GM18499 (cell line): ENCODE measurements around the gene DYNC1H1.
A peak's percentile ranks its signal among the peaks of the same experiment; 100 is the strongest.

Source experiments
- ATAC-seq: cut with Tn5 transposase; IDR thresholded peaks from one replicate; pipeline ENCODE4 v1.9.1; 2021; ENCODE audit warnings: moderate number of reproducible peaks; ENCODE audit not compliant: insufficient read depth, unreplicated experiment

The DYNC1H1 gene

DNA sequence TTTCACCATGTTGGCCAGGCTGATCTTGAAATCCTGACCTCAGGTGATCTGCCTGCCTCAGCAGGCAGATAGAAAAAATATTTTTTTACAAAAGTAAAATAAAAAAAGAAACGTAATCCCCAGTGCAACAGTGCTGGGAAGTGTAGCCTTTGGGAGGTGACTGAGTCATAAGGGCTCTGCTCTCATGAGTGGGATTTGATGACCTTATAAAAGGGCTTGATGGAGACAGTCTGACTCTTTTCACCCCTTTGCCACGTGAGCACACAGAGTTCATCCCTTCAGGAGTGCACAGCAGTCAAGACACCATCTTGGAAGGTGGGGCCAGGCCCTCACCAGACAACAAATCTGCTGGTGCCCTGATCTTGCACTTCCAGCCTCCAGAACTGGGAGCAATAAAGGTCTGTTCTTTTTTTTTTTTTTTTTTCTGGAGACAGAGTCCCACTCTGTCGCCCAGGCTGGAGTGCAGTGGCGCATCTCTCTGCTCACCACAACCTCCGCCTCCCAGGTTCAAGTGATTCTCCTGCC is 24.7 kb upstream of the DYNC1H1 start:
- ATAC-seq = no peak

DNA sequence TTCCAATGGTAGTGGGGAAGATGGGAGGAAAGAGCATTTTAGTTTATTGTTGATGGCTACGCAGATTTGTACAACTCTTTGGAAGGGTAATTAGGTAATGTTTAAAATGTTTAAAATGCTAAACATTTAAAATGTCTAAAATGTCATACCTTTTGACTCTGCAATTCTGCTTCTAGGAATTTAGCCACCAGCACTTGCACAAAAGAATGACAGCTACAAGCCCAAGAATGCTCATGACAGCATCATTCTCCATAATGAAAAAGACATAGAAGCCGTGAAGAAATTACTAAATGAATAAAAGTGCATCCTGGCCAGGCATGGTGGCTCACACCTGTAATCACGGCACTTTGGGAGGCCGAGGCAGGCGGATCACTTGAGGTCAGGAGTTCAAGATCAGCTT is 19.9 kb upstream of the DYNC1H1 start:
- no peak for ATAC-seq

DNA sequence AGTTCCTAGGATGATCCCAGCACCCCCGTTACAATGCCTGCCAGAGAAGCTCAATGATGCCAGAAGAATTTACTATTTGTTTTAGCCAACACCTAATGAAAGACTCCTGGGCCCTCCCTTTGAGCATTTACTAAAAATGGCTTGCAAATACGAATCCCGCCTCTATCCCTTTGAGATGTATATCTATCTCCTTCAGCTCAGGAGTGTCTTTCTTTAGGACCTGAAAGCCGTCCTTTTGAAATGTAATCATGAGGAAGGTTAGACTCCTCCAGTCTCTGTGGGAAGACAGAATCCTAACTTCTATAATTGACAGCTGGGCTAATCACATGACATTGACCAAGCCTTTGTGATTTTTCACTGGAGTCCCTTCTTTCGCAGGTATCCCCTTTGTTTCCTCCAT is 19.2 kb upstream of the DYNC1H1 start:
- ATAC-seq = no peak

DNA sequence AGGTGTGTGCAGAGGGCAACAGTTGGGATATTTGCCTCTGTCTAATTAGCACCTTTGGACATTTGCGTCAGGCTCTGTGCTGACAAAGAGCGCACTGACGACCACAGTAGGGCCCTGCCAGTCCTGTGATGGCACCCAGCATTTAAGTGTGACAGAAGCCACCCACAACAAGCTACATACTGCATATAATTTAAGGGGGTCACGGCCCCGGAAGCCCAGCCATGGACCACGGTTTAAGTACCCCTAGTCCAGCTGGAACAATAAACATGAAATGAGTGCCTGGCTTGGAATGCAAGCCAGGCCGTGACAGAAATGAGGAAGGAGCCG is 16.8 kb upstream of the DYNC1H1 start:
- no peak for ATAC-seq

DNA sequence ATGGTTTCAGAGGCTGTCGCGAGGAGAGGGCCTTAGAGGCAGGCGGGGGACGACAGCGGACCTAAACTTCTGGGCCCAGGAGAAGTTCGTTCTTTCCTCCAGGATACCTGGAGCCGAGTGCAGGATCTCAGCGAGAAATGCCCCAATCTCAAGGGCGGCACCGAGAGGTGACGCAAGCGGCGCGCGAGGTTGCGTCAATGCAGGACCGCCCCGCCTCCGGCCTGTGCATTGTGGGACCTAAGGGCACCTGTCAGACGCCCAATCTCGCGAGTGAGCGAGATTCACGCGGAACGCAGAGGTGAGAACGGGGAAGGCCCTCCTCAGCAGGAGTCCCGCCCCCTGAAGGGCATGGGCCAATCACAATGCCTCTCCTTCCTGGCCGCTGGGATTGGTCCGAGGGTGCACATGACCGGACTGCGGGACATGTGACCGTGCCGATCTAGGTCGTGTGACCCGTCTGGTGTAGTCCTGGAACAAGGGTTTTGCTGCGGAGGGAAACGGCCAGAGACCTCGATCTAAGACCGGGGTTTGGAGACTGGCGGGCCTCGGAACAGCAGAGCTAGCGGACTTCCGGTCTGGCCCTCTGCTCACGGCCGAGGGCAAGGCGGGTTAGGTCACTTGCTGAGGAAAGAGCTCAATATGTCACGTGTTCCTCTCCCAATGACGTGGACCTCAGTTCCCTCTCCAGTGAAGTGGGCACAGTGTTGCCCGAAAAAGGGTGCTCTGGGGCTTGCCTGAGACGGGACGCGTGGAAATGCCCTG is 16.3 kb upstream of the DYNC1H1 start:
- ATAC-seq = peak; percentile 95

DNA sequence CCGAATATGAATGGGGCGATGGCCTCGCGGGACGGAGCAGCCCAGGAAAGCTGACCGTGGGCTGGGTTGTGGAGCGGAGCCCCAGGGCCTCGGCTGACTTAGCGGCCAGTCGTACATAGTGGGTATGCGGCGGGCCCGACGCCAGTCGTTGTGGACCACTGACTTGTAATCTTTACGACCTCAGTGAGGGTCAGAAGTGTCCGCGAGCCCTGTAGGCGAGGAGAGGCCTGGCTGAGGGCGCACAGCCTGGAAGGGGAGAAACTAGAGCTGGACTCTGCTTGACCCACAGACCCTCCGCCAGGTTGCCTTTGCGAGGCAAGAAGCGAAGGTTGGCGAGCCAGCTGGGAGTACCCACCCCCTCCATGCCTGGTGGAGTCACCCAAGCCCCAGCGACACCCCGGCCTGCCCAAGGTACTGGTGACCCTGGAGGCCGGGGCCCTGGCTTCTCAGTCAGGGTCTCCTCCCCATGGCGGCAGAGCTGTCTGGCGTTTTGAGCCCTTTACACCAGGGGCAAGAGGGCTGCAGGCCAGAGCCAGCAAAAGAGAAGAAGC is 15.6 kb upstream of the DYNC1H1 start:
- ATAC-seq = no peak

DNA sequence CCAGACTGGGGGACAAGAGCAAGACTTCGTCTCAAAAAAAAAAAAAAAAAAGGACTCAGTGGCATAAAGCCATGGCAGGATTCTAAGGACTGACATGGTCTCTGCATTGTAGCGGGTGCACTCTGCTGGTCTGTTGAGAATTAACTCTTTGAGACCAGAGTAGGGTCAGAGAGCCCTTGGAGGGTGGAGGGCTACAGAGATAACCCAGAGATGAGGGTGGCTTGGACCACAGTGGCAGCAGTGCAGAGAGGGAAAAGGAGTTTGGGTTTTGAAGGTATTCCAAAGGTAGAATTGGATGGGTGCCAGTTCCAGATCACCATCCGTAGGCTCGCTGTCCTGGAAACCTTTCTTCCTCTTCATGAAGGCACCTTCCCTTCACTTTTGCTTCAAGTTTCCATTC is 14.3 kb upstream of the DYNC1H1 start:
- ATAC-seq = no peak

DNA sequence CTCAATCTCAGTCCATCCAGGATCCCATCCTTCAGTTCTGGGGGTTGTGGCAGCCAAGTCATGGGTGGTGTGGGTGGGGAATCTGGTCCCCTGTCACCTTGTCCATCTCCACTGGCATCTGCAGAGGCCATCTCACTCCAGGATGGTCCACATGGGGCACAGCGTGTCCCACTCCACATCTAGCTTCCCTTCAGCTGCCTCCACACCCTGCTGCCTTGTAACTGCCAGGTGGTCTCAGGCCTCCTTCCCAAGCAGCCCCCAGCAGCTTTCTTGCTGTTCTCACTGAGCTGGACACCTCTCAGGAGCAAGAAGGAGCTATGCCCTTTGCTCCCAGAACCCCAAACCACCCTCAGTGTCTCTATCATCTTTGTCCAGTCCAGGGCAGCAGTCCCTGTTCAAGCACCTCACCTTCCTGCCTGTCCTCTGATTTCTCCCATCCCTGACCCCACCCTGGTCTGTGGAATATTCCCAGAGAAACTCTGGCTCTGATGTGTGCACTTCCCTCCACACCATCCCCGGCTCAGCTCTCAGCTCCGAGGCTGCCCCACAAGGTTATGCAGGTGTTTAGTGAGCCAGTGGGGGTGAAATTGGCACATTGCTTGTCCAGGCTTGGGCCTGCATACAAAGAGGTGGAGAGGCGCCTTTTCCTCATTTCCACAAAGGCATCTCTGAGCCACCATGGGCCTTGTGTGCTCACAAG is 13.7 kb upstream of the DYNC1H1 start:
- ATAC-seq = no peak

DNA sequence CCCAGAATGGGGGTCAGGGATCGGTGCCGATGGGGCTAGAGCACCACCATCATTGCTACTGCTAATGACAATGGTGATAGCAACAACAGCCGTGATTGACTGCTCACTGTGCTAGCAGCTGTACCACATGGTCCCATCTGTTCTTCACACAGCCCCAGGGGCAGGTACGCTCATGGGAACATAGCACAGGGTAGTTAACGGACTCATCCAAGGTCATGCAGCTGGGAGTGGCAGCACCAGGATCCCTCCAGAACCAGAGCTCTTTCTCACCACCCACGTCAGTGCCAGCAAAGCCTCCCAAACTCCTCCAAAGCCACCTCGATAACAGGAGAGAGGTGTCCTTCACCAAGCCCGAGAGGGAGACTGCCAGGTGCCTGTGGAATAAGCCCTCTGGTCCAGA is 11.2 kb upstream of the DYNC1H1 start:
- ATAC-seq = no peak

DNA sequence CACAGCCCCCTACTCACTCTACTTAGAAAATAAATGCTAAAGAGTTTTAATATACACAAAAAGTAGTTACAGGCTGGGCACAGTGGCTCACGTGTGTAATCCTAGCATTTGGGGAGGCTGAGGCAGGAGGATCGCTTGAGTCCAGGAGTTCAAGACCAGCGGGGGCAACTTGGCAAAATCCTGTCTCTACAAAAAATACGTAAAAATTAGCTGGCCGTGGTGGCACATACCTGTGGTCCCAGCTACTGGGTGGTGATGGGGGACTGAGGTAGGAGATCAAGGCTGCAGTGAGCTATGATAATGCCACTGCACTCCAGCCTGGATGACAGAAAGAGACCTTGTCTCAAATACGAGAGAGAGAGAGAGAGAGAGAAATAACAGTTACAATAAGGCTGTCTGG is 9.9 kb upstream of the DYNC1H1 start:
- no peak for ATAC-seq

DNA sequence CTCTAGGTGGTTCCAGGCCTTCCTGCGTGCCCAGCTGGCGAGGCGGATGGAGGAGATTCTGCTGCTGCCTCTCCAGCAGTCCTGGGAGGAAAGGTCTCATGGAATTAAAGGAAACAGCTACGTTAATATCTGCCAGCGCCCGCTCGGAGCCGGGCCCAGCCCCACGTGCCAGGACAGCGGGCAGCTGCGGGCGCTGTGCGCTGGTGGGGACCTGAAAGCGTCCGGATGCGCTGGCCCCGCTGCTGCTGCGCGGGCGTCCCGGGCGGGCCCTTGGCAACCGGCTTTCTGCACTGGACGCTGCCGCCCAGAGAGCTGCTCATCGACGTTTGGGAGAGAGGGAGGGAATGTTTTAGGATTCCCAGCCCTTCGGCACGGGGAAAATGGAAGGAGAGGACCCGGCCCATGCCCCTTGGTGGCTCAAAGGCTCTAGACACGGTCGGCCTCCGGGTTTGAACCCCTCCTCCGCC is 8.6 kb upstream of the DYNC1H1 start:
- ATAC-seq = no peak

DNA sequence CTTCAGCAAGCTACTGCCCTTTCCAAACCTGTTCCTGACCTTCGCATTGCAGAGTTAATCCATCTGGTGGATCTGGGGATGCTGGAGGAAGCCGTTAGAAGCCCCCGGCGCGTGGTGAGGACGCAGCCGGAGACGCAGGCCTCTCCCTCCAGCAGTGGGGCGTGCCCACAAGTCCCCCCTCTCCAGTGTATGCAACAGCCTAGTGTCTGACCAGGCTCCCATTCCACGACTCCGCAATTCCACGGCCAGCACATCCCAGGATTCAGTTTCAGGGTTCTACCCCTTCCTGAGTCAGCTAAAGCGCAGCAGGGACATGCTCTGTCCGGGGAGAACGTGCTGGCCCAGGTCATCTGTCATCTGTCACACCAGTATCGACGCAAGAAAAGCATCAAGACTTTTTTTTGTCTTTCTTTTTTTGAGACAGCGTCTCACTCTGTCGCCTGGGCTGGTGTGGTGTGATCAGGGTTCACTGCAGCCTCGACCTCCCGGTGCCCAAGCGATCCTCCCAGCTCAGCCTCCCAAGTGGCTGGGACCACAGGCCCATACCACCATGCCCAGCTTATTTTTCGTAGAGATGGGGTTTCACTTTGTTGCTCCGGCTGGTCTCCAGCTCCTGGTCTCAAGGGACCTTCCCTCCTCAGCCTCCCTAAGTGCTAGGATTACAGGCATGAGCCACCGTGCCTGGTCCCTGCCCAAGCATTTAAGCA is 8.0 kb upstream of the DYNC1H1 start:
- ATAC-seq = no peak

DNA sequence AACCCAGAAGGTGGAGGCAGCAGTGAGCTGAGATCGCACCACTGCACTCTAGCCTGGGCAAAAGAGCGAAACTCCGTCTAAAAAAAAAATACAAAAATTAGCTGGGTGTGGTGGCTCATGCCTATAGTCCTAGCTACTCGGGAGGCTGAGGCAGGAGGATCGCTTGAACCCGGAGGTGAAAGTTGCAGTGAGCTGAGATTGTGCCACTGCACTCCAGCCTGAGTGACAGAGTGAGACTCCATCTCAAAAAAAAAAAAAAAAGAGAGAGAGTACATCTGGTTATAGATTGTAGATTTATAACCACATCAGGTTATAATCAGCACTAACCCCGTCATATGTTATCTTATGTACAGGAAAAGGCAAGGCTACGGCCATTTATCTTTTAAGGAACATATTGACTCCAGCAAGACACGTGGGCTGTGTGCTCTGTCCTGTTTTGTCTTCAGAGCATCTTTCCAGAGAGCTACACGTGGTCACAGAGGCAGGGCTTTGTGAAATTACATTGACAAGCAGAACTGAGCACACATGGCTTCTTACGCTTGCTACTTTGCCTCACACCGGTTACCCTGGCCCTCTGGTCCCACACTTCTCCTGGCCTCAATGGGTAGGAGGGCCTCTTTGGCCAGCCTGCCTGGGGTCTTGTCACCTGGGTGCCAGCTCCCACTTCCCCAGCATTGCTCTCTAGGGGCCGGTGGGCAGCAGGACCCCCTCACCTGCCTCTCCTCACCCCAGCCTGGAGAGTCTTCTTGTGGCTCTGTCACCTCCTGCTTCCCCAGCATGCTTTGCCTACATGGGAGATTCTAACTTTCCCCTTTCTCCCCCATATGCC is 6.8 kb upstream of the DYNC1H1 start:
- no peak for ATAC-seq

DNA sequence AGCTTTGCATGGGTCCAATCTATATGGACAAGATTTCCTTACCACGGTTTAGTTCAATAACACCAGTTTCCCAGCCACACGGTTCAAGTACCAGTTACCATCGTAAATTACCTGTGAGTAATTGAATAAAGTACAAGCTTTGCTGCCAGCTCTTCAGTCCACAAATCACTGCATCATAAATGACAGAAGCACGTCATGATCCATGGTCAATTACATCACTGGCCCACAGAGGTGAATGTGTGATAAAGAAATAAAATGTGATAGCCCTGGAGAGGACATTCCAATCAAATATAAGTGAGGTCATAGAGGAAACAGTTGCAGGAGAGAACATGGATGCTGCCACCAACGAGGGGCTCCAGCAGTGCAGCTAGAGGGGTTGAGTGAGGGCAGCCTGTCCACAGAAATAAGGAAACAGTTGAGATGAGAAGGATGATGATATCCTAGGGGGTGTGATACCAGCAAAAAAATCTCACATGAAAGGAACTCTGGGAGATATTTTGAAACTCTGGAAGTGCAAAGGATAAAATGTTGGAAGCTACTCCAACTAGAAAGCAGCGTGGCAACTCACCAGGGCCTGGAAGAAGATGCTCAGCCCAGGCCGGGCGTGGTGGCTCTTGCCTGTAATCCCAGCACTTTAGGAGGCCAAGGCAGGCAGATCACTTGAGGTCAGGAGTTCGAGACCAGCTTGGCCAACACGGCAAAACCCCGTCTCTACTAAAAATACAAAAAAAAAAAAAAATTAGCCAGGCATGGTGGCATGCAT is 5.8 kb upstream of the DYNC1H1 start:
- no peak for ATAC-seq

DNA sequence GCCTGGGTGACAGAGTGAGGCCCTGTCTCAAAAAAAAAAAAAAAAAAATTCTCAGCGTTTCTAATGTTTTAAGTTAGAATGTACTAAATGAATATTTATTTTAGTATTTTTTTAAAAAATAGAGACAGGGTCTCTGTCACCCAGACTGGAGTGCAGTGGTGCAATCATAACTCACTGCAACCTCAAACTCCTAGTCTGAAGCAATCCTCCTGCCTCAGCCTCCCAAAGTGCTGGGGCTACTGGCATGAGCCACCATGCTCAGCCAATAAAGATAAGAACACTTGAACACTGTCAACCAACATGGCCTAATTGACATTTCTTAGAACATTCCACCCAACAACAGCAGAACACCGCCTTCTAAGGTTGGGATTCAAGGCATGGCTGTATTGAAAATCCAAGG is 5.1 kb upstream of the DYNC1H1 start:
- ATAC-seq = no peak

DNA sequence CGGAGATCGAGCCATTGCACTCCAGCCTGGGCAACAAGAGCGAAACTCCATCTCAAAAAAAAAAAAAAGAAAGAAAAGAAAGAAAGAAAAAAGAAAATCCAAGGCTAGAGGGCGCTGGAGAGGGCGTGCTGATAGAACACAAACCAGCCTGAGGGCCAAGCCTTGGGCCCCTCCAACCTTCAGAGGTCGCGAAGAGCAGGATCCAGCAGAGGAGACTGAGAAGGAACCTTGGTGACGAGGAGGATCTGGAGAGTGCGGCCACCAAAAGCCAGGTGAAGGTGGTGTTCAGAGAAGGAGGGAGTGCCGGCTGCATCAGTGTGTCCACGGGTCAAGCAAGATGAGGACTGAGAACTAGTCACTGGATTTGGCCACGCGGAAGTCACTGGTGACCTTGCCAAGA is 4.1 kb upstream of the DYNC1H1 start:
- ATAC-seq = no peak

DNA sequence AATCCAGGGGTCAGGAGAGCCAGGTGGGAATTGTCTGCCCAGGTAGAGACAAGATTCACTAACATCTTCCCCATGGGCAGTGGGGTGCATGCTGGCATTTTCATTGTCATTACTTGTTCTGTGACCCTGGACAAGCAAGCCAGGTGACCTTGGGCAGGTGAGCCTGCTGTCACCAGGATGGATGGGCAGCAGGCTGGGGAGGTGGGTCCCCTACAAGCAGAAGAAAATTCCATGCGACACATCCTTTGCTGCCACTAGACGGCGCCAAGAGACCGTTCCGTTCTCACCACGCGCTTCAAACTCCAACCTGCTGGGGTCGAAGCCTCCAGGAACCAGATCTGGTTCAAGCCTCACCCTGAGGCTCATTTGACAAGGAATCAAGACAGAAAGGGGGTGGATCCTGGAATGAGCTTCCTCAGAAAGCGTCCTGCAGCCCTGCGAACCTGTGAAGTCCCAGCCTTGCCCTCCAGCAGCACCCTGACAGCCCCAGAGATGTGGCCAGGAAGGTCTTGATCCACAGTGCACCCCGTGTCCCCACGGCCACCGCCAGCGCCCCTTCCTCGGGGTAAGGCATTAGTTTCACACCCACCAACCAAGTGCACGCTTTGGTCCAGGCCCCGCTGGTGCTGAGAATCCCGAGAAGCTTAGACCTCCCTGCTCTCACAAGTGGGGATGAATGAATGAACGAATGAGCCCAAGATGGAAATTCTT is 3.2 kb upstream of the DYNC1H1 start:
- no peak for ATAC-seq

DNA sequence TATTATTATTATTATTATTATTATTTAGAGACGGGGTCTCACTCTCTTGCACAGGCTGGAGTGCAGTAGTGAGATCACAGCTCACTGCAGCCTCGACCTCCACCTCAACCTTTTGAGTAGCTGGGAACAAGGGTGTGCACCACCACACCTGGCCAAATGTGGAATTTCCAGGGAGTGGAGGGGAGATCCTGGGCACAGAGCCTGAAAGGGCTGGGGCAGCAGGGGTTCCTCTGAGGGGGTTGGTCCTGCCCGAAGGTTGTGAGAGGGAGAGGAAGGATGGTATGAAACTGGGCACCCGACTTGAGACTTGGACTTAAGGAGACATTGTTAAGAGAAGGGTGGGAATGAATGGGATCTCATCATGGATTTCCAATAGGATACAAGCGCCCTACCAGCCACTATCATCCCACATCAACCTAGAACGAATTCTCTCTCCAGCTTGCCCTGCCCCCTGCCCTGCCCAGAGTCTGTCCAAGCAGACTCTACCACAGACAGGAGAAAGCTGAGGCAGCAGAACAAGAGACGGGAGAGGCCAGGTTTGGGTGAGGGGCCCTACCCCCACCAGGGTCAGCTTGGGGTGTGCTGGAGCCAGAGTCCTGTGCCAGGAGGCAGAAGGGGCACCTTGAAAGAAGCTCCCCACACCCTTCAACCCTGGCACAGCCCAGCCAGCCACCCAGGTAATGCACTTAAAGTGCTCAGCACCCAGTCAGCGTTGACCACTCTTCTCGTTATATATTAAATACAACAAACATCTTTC is 2.4 kb upstream of the DYNC1H1 start:
- no peak for ATAC-seq
